Measurements from ENCODE around the gene MAPKAP1.
A peak's percentile ranks its signal among the peaks of the same experiment; 100 is the strongest.

The MAPKAP1 gene

DNA sequence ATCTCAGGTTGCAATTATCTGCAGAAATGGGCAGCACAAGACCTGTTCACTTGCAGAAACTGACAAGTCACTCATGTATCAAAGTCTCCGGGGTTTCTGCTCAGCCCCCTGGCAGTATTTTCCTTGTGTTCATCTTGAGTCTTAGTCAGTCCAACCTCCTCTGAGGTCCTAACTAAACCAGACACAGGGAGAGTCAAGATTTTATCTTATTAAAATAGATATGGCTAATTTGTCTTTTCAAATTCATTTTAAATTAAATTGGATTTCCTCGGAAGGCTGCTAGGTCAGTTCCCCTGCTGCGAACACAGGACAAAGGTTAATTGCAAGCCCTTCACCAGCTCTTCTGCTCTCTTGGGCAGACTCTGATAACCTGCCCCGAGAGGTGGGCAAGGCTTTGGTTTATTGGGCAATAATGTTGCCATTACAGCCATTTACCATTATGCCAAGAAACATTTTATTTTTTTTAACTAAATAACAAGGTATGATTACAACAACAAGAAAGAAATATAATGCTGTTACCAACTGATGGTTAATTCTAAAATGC is 103.5 kb downstream of the MAPKAP1 start:
- TF ChIP-seq GATA2 (IDR thresholded peaks at IDR 0.05; ENCODE audit: low read depth, low read length) (peak; percentile 49), GATA3 (IDR thresholded peaks at IDR 0.05; ENCODE audit: low read depth, low read length) (no peak)

DNA sequence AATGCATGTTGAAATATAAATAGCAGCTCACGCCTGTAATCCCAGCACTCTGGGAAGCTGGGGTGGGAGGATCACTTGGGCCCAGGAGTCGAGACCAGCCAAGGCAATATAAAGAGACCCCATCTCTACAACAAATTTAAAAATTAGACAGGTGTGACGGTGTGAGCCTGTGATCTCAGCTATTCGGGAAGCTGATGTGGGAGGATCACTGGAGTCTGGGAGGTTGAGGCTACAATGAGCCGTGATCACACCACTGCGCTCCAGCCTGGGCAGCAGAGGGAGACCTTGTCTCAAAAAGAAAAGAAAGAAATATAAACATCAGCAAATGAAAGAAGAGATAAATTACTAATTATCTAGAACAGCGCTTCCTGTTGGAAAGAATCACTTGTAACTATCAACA is 105.0 kb downstream of the MAPKAP1 start:
- TF ChIP-seq GATA3 (IDR thresholded peaks at IDR 0.05; ENCODE audit: low read depth, low read length) (no peak), GATA2 (IDR thresholded peaks at IDR 0.05; ENCODE audit: low read depth, low read length) (no peak)

DNA sequence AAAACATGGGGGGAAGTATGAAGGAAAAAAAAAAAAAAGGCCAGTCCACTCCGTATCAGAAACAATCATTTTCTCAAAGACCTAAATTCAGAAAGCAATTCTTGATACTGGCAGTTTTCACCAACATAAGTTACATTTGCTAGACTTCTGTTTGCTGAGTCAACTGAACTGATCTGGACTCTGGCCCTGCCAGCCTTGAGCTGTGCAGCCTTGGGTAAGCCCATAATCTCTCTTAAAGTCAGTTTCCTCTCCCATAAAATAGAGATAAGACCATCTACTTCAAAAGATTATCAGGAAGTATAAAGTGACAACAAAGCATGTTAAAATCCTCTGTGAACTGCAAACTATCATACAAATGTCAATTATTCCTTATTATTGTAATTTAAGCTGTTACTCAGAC is 106.8 kb downstream of the MAPKAP1 start:
- TF ChIP-seq GATA2 (IDR thresholded peaks at IDR 0.05; ENCODE audit: low read depth, low read length) (no peak), GATA3 (IDR thresholded peaks at IDR 0.05; ENCODE audit: low read depth, low read length) (no peak)

DNA sequence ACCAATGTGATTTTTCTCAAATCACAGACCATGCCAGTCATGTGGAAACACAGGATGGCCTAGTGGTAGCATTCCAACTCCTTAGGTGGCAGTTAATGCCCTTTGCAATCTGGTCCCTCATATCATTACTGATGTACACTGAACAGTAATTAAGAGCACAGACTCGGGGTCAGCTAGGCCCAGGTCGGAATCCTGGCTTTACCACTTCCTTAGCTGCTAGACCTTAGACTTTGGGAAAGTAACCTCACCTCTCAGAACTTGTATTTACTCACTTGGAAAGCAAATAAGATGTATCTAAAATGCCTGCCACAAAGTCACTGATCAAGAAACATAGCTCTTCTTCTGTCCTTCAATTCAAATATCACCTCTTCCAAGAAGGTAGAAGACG is 112.8 kb downstream of the MAPKAP1 start:
- TF ChIP-seq GATA3 (IDR thresholded peaks at IDR 0.05; ENCODE audit: low read depth, low read length) (no peak), GATA2 (IDR thresholded peaks at IDR 0.05; ENCODE audit: low read depth, low read length) (no peak)

DNA sequence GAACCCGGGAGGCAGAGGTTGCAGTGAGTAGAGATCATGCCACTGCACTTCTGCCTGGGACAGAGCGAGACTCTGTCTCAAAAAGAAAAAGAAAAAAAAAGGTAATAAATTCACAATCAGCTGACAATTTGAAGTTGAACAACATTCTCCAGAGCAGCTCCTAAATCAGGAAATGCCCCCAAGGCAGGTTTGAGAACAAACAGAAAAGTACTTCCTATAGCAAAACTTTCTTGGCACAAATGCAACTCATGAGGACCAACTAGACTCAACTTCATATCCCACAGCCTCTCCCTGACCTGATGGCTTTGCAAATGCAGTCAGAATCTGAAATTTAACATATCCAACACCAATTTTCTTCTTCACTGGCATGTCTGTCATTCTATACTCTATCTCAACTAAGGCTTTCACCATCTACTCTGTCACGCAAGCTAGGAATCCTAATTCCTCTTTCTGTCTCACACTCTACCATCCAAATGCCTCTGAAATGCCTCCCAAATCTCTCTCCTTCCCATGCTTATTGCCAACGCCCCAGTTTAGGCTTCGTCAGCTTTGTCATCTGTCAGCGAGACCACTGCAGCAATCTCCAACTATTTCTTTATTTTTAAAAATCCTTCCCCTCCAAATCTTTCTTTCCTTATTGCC is 113.3 kb downstream of the MAPKAP1 start:
- TF ChIP-seq GATA2 (IDR thresholded peaks at IDR 0.05; ENCODE audit: low read depth, low read length) (no peak), GATA3 (IDR thresholded peaks at IDR 0.05; ENCODE audit: low read depth, low read length) (no peak)

DNA sequence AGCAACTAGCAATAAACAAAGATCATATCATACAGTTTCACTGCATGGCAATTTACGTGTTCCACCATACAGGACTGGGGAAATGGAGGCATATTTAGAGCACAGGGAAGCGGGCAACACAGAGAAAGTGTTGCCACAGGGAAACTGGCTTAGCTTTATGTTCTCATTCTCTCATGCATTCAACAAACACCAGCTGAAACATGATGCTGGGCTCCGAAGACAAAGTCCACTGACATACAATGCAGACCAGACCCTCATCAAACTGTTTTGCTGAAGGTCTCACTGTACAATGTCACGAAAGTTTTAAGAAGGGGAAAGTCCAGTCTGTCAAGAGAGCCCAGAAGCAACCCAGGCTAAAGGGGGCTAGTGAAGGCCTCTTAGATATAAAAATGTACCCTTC is 115.1 kb downstream of the MAPKAP1 start:
- no peak for TF ChIP-seq GATA3 (IDR thresholded peaks at IDR 0.05; ENCODE audit: low read depth, low read length)
- TF ChIP-seq GATA2 (IDR thresholded peaks at IDR 0.05; ENCODE audit: low read depth, low read length), result no peak

DNA sequence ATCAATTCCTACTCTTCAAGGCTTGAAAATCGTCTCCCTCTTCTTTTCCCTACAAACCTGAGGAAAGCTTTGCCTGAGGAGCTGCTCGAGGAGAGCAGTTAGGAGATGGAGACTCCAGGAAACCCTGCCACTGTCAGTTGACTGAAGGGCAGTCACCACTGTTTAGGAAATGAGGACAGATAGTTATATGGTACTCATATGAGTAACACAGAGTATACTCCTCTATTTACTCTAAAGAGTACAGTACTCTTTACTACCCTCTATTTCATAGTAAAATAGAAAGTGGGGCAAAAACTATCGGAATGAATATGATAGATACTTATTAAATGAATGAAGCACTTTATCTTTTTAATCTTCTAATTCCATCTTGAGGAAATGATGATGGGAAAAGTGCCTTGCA is 115.8 kb downstream of the MAPKAP1 start:
- TF ChIP-seq GATA3 (IDR thresholded peaks at IDR 0.05; ENCODE audit: low read depth, low read length) (no peak), GATA2 (IDR thresholded peaks at IDR 0.05; ENCODE audit: low read depth, low read length) (no peak)

DNA sequence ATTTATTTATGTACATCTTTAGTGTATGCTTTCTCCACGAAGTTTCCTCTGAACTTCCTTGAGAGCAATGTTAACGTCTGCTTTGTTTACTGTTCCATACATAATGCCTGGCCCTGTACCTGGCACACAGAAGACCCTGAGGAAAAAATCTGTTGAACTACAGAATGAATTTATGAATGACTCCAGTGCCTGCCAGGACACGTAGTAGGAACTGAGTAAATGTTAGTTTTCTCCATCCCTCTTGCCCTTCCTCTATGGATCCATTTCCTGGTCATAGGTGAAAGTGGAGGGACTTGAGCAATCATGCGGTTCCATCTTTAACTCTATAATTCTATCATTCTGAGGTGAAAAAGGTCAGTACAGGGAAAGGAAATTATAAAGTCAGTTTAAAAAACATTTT is 117.7 kb downstream of the MAPKAP1 start:
- TF ChIP-seq GATA2 (IDR thresholded peaks at IDR 0.05; ENCODE audit: low read depth, low read length), result no peak
- no peak for TF ChIP-seq GATA3 (IDR thresholded peaks at IDR 0.05; ENCODE audit: low read depth, low read length)

DNA sequence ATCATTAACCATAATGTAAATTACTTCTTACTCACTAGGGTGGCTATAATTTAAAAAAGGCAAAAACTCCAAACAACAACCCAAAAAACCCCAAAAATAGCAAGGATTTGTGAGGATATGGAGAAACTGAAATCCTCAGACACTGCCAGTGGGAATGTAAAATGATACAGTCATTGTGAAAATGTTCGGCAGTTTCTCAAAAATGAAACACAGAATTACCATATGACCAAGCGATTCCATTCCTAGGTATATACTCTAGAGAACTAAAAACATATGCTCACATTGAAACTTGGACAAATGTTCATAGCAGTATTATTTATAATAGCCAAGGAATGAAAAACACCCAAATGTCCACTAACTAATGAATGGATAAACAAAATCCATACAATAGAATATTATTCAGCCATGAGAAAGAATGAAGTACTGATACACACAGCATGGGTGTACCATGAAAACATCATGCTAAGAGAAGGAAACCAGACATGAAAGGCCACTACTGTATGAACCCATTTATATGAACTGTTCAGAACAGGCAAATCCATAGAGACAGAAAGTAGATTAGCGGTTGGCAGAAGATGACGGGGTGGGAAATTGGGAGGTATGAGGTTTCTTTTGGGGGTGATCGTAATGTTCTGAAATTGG is 119.1 kb downstream of the MAPKAP1 start:
- no peak for TF ChIP-seq GATA2 (IDR thresholded peaks at IDR 0.05; ENCODE audit: low read depth, low read length)
- no peak for TF ChIP-seq GATA3 (IDR thresholded peaks at IDR 0.05; ENCODE audit: low read depth, low read length)

DNA sequence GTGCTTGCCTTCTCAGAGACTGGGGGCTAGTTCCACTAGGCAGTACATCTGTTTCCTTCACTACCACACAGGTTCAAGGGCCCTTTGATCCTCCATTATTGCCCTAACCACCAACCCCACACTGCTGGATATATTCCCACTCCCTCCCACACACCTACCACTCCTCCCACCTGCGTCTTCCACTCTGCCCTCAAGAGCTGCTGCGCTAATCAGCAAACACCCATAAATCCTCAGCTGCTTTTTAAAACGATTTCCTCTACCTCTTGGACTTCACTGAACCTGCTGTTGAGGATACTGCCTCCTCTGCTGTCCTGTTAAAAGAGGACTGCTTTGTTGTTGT is 120.9 kb downstream of the MAPKAP1 start:
- TF ChIP-seq GATA2 (IDR thresholded peaks at IDR 0.05; ENCODE audit: low read depth, low read length) (no peak), GATA3 (IDR thresholded peaks at IDR 0.05; ENCODE audit: low read depth, low read length) (no peak)

DNA sequence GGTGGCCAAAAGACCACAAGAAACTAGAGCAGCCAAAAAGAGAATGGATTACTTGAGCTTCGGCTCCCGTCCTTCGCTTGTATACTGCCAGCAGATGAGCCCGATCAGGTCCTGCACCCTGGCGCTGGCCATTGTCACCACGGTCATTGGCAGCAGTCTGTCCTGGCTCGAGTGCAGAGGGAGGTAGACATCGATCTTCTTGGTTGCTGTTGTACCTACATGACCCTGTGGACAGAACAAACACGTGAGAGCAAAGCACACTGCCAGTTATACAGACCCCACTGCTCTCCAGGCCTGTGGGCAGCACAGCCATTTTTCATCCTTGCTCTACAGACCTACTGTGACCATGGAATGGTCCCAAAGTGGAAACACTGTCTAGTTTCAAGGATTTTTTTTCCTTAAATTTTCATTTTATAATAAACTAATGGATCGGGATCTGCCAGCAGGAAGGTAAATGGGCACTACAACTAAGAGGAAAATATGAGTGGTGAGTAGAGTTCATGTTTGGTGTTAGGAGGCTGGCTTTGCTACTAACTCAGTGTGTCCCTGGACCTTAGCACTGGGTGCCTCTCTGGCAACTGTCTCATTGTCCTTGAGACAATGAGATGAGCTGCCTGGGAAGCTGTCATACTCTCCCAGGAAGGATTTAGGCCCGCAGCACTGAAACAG is 121.4 kb downstream of the MAPKAP1 start:
- TF ChIP-seq GATA2 (IDR thresholded peaks at IDR 0.05; ENCODE audit: low read depth, low read length) (no peak), GATA3 (IDR thresholded peaks at IDR 0.05; ENCODE audit: low read depth, low read length) (no peak)

DNA sequence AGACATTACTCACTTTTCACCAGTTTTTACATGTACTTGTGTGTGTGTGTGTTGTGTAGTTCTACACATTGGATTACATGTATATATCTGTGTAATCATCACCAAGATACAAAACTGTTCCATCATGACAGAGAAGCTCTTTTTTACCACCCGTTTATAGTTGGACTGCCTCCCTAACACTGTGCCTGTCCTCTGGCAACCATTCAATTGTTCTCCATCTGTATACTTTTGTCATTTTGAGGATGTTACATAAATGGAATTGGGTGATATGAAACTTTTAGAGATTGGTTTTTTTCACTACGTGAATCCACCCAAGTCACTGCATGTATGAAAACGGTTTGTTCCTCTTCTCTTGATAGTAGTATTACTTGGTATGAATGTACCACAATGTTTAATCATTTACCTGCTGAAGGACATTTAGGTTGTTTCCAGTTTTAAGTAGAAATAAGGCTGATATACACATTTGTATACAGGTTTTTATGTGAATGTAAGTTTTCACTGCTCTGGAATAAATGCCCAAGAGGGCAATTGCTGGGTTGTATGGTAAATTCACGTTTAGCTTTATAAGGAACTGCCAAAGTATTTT is 126.2 kb downstream of the MAPKAP1 start:
- TF ChIP-seq GATA3 (IDR thresholded peaks at IDR 0.05; ENCODE audit: low read depth, low read length) (no peak), GATA2 (IDR thresholded peaks at IDR 0.05; ENCODE audit: low read depth, low read length) (no peak)

DNA sequence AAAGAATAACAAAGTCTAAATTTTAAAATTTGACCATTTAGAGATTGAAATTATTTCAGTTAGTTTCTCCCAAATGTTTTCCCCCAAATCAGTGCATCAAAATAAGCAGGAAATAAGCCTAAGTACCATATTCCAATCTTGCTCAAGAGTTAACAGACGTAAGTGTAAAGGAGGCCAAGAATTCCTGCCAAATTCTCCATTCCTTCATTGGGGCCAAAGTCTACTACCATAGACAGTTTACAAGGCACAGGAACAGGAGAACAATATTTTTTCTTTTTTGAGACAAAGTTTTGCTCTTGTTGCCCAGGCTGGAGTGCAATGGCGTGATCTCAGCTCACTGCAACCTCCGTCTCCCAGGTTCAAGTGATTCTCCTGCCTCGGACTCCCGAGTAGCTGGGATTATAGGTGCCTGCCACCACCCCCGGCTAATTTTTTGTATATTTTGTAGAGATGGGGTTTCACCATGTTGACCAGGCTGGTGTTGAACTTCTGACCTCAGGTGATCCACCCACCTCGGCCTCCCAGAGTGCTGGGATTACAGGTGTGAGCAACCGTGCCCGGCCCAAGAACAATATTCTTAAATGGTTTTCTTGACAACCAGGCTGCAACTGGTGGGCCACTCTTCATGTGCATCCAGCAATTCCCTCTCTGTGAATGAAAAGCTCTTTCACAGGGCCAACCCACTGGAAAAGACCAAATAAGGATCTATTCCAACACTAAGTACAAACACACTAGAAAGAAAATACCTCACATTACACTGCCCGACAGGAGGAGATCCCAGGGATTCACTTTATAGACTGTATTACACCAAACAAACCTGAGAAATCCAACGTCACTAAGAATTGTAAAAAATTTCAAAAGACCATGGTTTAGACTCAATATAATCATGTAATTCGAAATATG is 127.7 kb downstream of the MAPKAP1 start:
- TF ChIP-seq GATA2 (IDR thresholded peaks at IDR 0.05; ENCODE audit: low read depth, low read length) (no peak), GATA3 (IDR thresholded peaks at IDR 0.05; ENCODE audit: low read depth, low read length) (no peak)

Measured in SH-SY5Y (cell line).